CD14-positive monocyte (primary cell): ENCODE data around the gene RNF133. TPM values are rescaled to one million over a fixed set of nuclear protein-coding genes. Genes with fewer than 3 reads are reported as not detected.
"Not testable (repeated sequence)": the region's sequence is repeated elsewhere in the genome, so short reads cannot be mapped to it uniquely, and the experiment has no call there.

ENCODE experiments used
- DNase-seq, 3 donors: peaks; one replicate each; pipeline ENCODE4 v3.0.0-alpha.2; 2011 to 2022
- H2AFZ ChIP-seq: 2 replicates; pipeline ENCODE4 v1.6.0; 2012; ENCODE audit warnings: mild to moderate bottlenecking, low read depth, low read length, inconsistent platforms; ENCODE audit not compliant: insufficient read depth, poor library complexity, severe bottlenecking
- H3K27ac ChIP-seq, 2 donors: 1 replicate in 1 of 2; 2 replicates in 1 of 2; pipeline ENCODE4 v1.5.1; 2012 to 2013; ENCODE audit warnings: low read length in 2 of 2, control low read depth in 1 of 2, inconsistent platforms in 1 of 2, low read depth in 1 of 2, mild to moderate bottlenecking in 1 of 2
- H3K27me3 ChIP-seq, 2 donors: one replicate each; pipeline versions ENCODE4 v1.6.0 to v1.6.1; 2011 to 2013; ENCODE audit warnings: low read length in 2 of 2; ENCODE audit not compliant: control insufficient read depth in 2 of 2, insufficient read depth in 2 of 2
- H3K36me3 ChIP-seq, 2 donors: replicated peaks in 1 of 2; 1 replicate in 1 of 2; 2 replicates in 1 of 2; pipeline versions ENCODE4 v1.5.1 to v1.6.1; 2012 to 2013; ENCODE audit warnings: low read length in 2 of 2, control low read depth in 1 of 2, inconsistent platforms in 1 of 2, mild to moderate bottlenecking in 1 of 2; ENCODE audit not compliant: insufficient read depth in 2 of 2, control insufficient read depth in 1 of 2
- H3K4me1 ChIP-seq, 2 donors: 1 replicate in 1 of 2; 2 replicates in 1 of 2; pipeline versions ENCODE4 v1.5.1 to v1.6.1; 2012 to 2013; ENCODE audit warnings: low read length in 2 of 2, control low read depth in 1 of 2, inconsistent platforms in 1 of 2, mild to moderate bottlenecking in 1 of 2, moderate library complexity in 1 of 2; ENCODE audit not compliant: insufficient read depth in 2 of 2, control insufficient read depth in 1 of 2
- H3K4me2 ChIP-seq: replicated peaks from 2 replicates; pipeline ENCODE3; 2012; ENCODE audit warnings: low read length, moderate library complexity, mild to moderate bottlenecking; ENCODE audit not compliant: poor library complexity, severe bottlenecking; ENCODE audit errors: extremely low read depth
- H3K4me3 ChIP-seq, 3 experiments: fragments of 200-600 bp in 1 of 3; sonication (generic) in 1 of 3; replicated peaks in 1 of 3; 1 replicate in 2 of 3; 2 replicates in 1 of 3; pipeline ENCODE4 v1.5.1; 2011 to 2013; ENCODE audit warnings: low read length in 3 of 3, mild to moderate bottlenecking in 3 of 3, control low read depth in 2 of 3, low read depth in 2 of 3, inconsistent platforms in 1 of 3, moderate library complexity in 1 of 3
- H3K79me2 ChIP-seq: 2 replicates; pipeline ENCODE4 v1.6.0; 2012; ENCODE audit warnings: mild to moderate bottlenecking, control low read depth, inconsistent platforms, low read length, moderate library complexity; ENCODE audit not compliant: insufficient read depth
- H3K9ac ChIP-seq: 2 replicates; pipeline ENCODE4 v1.6.0; 2017; ENCODE audit warnings: low read length, mild to moderate bottlenecking; ENCODE audit not compliant: insufficient read depth, poor library complexity, severe bottlenecking
- H3K9me3 ChIP-seq, 2 donors: replicated peaks in 1 of 2; 1 replicate in 1 of 2; 2 replicates in 1 of 2; pipeline versions ENCODE4 v1.5.1 to v1.6.1; 2012 to 2013; ENCODE audit warnings: low read length in 2 of 2, control low read depth in 1 of 2; ENCODE audit not compliant: control insufficient read depth in 1 of 2, insufficient read depth in 1 of 2
- H4K20me1 ChIP-seq: 2 replicates; pipeline ENCODE4 v1.6.0; 2012; ENCODE audit warnings: mild to moderate bottlenecking, low read length, control low read depth, moderate library complexity; ENCODE audit not compliant: insufficient read depth
- H3K27ac Mint-ChIP-seq, 7 donors: one replicate each; pipeline ENCODE4 v1.8.0; 2020; ENCODE audit warnings: mild to moderate bottlenecking in 7 of 7, mixed read lengths in 7 of 7, moderate library complexity in 6 of 7, inconsistent platforms in 2 of 7
- H3K27me3 Mint-ChIP-seq, 3 donors: one replicate each; pipeline ENCODE4 v1.8.0; 2021 to 2022; ENCODE audit warnings: low read depth in 3 of 3, mild to moderate bottlenecking in 3 of 3, mixed read lengths in 3 of 3, moderate library complexity in 3 of 3, inconsistent platforms in 1 of 3
- H3K36me3 Mint-ChIP-seq, 2 donors: one replicate each; pipeline ENCODE4 v1.8.0; 2020; ENCODE audit warnings: mixed read lengths in 2 of 2, inconsistent platforms in 1 of 2, mild to moderate bottlenecking in 1 of 2
- H3K4me1 Mint-ChIP-seq: one replicate; pipeline ENCODE4 v1.8.0; 2020; ENCODE audit warnings: mild to moderate bottlenecking, mixed read lengths
- H3K4me3 Mint-ChIP-seq, 2 donors: one replicate each; pipeline ENCODE4 v1.8.0; 2020; ENCODE audit warnings: mild to moderate bottlenecking in 2 of 2, mixed read lengths in 2 of 2, moderate library complexity in 1 of 2
- H3K9me3 Mint-ChIP-seq, 7 donors: one replicate each; pipeline ENCODE4 v1.8.0; 2020 to 2022; ENCODE audit warnings: mixed read lengths in 7 of 7, mild to moderate bottlenecking in 6 of 7, moderate library complexity in 6 of 7, inconsistent platforms in 2 of 7
- CTCF ChIP-seq: fragments of 200-600 bp; IDR thresholded peaks from one replicate; pipeline ENCODE4 v1.8.0; 2022; ENCODE audit warnings: antibody characterized with exemption, mild to moderate bottlenecking
- WGBS: methylation state at CpG from one replicate; pipeline ENCODE4 v1.1.5; 2013; ENCODE audit warnings: missing lambda C conversion rate; ENCODE audit not compliant: insufficient coverage; 5-methylcytosine and 5-hydroxymethylcytosine counted together
- intact Hi-C, 2 donors: fragments of 100-400 bp; cut with micrococcal nuclease; formaldehyde crosslinking; loops; one replicate each; pipeline versions ENCODE4 v1.15.0 to v1.15.1; 2023
- polyA plus RNA-seq, 3 donors: library from polyadenylated mRNA; depleted of rRNA in 1 of 3; unstranded in 2 of 3; stranded (reverse) in 1 of 3; fragments of 300-500 nt in 2 of 3; fragments of >200 nt in 1 of 3; fragmentation: Illumina TruSeq in 2 of 3; gene quantifications; 1 replicate in 2 of 3; 2 replicates in 1 of 3; pipeline ENCODE4 v1.2.3, GENCODE V29; 2012 to 2021

Gene RNF133
- polyA plus RNA-seq, 3 donors, result not detected

- no peaks in the 10 kb centered on the region for H3K27me3 Mint-ChIP-seq
- no peaks in the 10 kb centered on the region for H3K27me3 ChIP-seq
- H3K9me3 ChIP-seq, result peaks cover 0 to 2% of the 10 kb centered on the region in 2 donors
- no peaks in the 10 kb centered on the region for H3K36me3 Mint-ChIP-seq
- no peak for TF ChIP-seq CTCF
- H3K4me2 ChIP-seq, result no peak overlapping the region
- intact Hi-C loops, result no loop called here
- whole genome bisulfite sequencing, result no CpG with 5 or more reads among the region's 2 CpGs
- no peaks in the 10 kb centered on the region for H3K4me1 ChIP-seq
- no peaks in the 10 kb centered on the region for H4K20me1 ChIP-seq
- H3K79me2 ChIP-seq, result no peaks in the 10 kb centered on the region
- DNase-seq, result no peak
- H3K27ac Mint-ChIP-seq, result no peak overlapping the region
- H3K9ac ChIP-seq, result no peak overlapping the region
- H3K4me3 Mint-ChIP-seq, result no peak overlapping the region
- no peak overlapping the region for H2AFZ ChIP-seq
- H3K9me3 Mint-ChIP-seq, result peaks cover 0 to 11% (median 3%) of the 10 kb centered on the region in 7 donors
- H3K36me3 ChIP-seq, result no peaks in the 10 kb centered on the region
- H3K27ac ChIP-seq, result no peak overlapping the region
- H3K4me1 Mint-ChIP-seq, result no peaks in the 10 kb centered on the region
- no peak overlapping the region for H3K4me3 ChIP-seq
These were observed 14.4 kb downstream of the RNF133 start for GRCh38 chr7:122684504-122684903.

- Histone ChIP-seq H3K4me1 (no peaks in the 10 kb centered on the region), H3K36me3 (no peaks in the 10 kb centered on the region), H3K79me2 (no peaks in the 10 kb centered on the region), H3K4me2 (no peak overlapping the region), H2AFZ (no peak overlapping the region), H4K20me1 (no peaks in the 10 kb centered on the region), H3K9ac (no peak overlapping the region), H3K9me3 (no peaks in the 10 kb centered on the region), H3K27ac (no peak overlapping the region), H3K4me3 (no peak overlapping the region), H3K27me3 (no peaks in the 10 kb centered on the region)
- 85% methylated on average over 5 of the region's 8 CpGs for WGBS
- H3K27ac Mint-ChIP-seq, result no peak overlapping the region
- H3K4me3 Mint-ChIP-seq, result no peak overlapping the region
- H3K36me3 Mint-ChIP-seq, result no peaks in the 10 kb centered on the region
- intact Hi-C loops, result no loop called here
- peaks cover 0 to 13% (median 2%) of the 10 kb centered on the region in 7 donors for H3K9me3 Mint-ChIP-seq
- DNase-seq, result no peak
- H3K27me3 Mint-ChIP-seq, result no peaks in the 10 kb centered on the region
- no peak for TF ChIP-seq CTCF
- H3K4me1 Mint-ChIP-seq, result no peaks in the 10 kb centered on the region
These were observed 15.9 kb downstream of the RNF133 start for GRCh38 chr7:122682815-122683550.

GRCh38 chr7:122681186-122681585, 17.7 kb downstream of the RNF133 start:
- H2AFZ ChIP-seq, DNase-seq, H3K27ac ChIP-seq, H3K4me1 Mint-ChIP-seq, H3K36me3 ChIP-seq, H3K36me3 Mint-ChIP-seq, intact Hi-C loops, H3K27me3 Mint-ChIP-seq, H3K4me3 ChIP-seq, H3K79me2 ChIP-seq, H3K9me3 ChIP-seq, H4K20me1 ChIP-seq, H3K9ac ChIP-seq, H3K27me3 ChIP-seq, H3K27ac Mint-ChIP-seq, H3K4me3 Mint-ChIP-seq, H3K4me1 ChIP-seq, H3K4me2 ChIP-seq: not testable (repeated sequence)
- peaks cover 0 to 13% (median 5%) of the 10 kb centered on the region in 7 donors for H3K9me3 Mint-ChIP-seq
- WGBS, result 92% methylated on average over 14 of the region's 16 CpGs
